Measurements from ENCODE around the gene TAS1R1. TPM values are rescaled to one million over a fixed set of nuclear protein-coding genes. Genes with fewer than 3 reads are reported as not detected.
A peak's percentile ranks its signal among the peaks of the same experiment; 100 is the strongest.

The TAS1R1 gene
- total RNA-seq, 2 experiments from 2014 or later: 0.08 TPM; not detected in 1

DNA sequence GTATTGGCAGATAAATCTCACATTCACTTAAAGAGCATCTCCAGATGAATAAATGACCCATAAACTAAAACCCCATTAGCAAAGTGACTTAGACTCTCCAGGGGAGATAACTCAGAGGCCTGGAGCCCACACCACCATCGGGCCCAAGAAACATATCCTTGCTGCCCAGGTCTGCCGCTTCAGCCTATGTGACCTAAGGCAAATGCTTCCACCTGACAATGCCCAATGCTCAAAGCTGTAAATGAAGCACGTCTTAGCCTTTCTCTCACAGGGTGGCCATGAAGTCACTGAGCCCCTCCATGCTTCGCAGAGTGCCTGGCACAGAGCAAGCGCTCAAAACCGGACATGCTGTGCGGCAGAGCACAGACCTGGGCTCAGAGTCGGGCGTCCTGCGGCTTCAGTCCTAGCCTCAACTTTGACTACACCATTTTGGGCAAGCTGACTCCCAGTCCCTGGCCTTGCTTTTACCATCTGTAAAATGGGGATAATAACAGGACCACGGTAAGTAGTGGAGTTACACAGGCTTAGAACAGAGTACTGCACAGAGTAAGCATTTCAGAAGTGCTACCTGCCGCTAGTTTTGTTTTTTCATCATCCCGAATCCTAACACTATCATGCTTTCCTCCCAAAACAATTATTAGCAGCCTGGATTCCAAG is 24.5 kb upstream of the TAS1R1 start:
- H3K9me3 Mint-ChIP-seq: no peaks in the 10 kb centered on the region
- H3K36me3 Mint-ChIP-seq (ENCODE audit: low read depth): peaks cover 51% of the 10 kb centered on the region
- DNase-seq: no peak
- no peaks in the 10 kb centered on the region for H3K27me3 Mint-ChIP-seq
- CTCF ChIA-PET: interaction anchor here (0.6 kb wide), 1 partner anchor 54 kb away, joined by 3 read pairs; no protein-coding TSS in a partner anchor
- no peak overlapping the region for H3K27ac Mint-ChIP-seq
- H3K4me3 Mint-ChIP-seq: no peak overlapping the region
- POLR2A ChIA-PET: no interaction called here
- H3K4me1 Mint-ChIP-seq: peaks cover 2% of the 10 kb centered on the region

DNA sequence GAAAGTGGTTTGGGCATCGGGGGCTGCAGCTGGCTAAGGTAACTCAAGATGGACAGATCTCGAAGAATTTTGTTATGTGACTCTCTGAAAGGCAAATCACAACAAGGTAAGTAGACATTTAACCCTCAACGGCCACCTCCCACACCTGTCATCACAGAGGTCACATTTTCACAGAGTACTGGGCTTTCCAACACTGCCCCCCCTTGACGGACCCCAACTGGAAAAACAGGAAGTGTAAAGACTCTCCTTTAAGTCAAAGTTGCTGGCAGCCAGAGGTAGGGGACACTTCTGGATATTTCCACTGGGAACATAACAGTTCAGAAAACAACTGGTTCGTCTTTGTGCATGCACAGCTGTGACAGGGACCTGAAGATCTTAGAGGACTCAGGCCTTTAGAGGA is 23.1 kb upstream of the TAS1R1 start:
- ChIA-PET CTCF (no interaction called here), POLR2A (no interaction called here)
- peaks cover 41% of the 10 kb centered on the region for H3K36me3 Mint-ChIP-seq (ENCODE audit: low read depth)
- no peak overlapping the region for H3K4me3 Mint-ChIP-seq
- no peak for DNase-seq
- no peaks in the 10 kb centered on the region for H3K27me3 Mint-ChIP-seq
- no peak overlapping the region for H3K27ac Mint-ChIP-seq
- peaks cover 2% of the 10 kb centered on the region for H3K4me1 Mint-ChIP-seq
- no peaks in the 10 kb centered on the region for H3K9me3 Mint-ChIP-seq

DNA sequence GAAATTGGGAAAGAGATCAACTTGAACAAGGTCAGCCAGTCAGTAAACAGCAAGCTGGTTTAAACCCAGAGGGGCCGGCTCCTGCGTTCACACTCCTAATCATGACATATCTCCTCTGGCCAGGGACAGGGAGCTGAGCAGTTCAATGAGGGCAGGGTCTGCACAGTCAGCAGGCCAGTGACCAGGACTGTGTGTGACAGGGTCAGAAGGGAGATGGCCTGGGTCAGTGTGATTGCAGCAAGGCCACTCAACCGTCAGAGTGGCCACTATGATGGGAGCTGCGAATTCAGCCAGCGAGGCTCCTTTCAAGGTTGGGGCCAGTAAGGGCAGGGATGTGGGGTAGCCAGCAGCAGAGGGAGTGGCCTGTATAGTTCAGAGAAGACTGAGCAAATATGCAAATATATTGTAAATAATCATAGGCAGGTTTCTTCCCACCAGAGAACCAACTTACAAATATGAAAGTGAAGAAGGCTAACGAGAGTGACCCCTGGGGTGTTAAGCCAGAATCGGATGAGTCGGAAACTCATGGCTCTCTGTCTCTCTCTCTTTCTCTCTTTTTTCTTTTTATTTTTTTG is 20.8 kb upstream of the TAS1R1 start:
- Mint-ChIP-seq H3K4me1 (peaks cover 2% of the 10 kb centered on the region), H3K4me3 (no peak overlapping the region), H3K27me3 (no peaks in the 10 kb centered on the region), H3K36me3 (ENCODE audit: low read depth) (peaks cover 41% of the 10 kb centered on the region), H3K9me3 (no peaks in the 10 kb centered on the region), H3K27ac (no peak overlapping the region)
- ChIA-PET POLR2A (interaction anchor here (1.0 kb wide), 1 partner anchor 13 kb away, joined by 3 read pairs; no protein-coding TSS in a partner anchor), CTCF (interaction anchor here (5.8 kb wide), 1 partner anchor 20 kb away, joined by 22 read pairs; the partner anchor contains the start of gene NOL9)
- no peak for DNase-seq

DNA sequence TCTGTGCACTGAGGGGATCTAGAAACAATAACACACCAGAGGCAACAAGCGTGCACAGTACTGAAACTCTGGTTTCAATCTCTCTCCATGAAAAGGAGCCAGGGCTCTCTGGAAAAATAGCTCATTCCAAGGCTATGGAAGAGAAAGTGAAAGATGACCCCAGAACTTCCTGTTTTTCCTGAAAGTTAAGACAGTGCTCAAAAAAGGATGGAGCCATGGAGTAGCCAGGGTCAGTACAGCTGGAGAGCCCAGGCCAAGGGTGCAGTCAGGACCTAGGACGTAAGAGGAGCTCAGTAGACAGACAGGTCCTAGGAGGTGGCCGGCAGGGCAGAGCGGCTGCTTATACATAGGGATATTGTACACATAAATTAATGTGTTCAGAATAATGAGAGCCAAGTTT is 19.9 kb upstream of the TAS1R1 start:
- H3K4me3 Mint-ChIP-seq: no peak overlapping the region
- peaks cover 2% of the 10 kb centered on the region for H3K4me1 Mint-ChIP-seq
- no peaks in the 10 kb centered on the region for H3K9me3 Mint-ChIP-seq
- peaks cover 41% of the 10 kb centered on the region for H3K36me3 Mint-ChIP-seq (ENCODE audit: low read depth)
- ChIA-PET POLR2A (interaction anchor here (1.3 kb wide), 1 partner anchor 52 kb away, joined by 3 read pairs; no protein-coding TSS in a partner anchor), CTCF (interaction anchor here (5.8 kb wide), 1 partner anchor 19 kb away, joined by 22 read pairs; the partner anchor contains the start of gene NOL9)
- DNase-seq: no peak
- H3K27ac Mint-ChIP-seq: peak overlapping the region; percentile 55
- H3K27me3 Mint-ChIP-seq: no peaks in the 10 kb centered on the region

DNA sequence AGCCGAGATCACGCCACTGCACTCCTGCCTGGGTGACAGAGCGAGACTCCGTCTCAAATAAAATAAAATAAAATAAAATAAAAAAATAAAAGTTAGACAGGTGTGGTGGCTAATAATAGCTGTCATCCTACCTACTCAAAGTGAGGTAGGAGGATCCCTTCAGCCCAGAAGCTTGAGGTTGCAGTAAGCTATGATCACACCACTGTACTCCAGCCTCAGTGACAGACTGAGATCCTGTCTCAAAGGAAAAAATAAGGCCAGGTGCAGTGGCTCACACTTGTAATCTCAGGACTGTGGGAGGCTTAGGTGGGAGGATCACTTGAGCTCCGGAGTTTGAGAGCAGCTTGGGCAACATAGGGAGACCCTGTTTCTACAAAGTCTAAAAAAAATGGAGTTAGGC is 18.8 kb upstream of the TAS1R1 start:
- no peak for DNase-seq
- POLR2A ChIA-PET: interaction anchor here (1.3 kb wide), 2 partner anchors 18 to 51 kb away, joined by 3 read pairs; partner anchors contain the start of gene NOL9
- H3K9me3 Mint-ChIP-seq: no peaks in the 10 kb centered on the region
- H3K4me1 Mint-ChIP-seq: peaks cover 2% of the 10 kb centered on the region
- CTCF ChIA-PET: interaction anchor here (5.8 kb wide), 1 partner anchor 18 kb away, joined by 22 read pairs; the partner anchor contains the start of gene NOL9
- H3K4me3 Mint-ChIP-seq: no peak overlapping the region
- H3K27ac Mint-ChIP-seq: no peak overlapping the region
- peaks cover 46% of the 10 kb centered on the region for H3K36me3 Mint-ChIP-seq (ENCODE audit: low read depth)
- no peaks in the 10 kb centered on the region for H3K27me3 Mint-ChIP-seq

DNA sequence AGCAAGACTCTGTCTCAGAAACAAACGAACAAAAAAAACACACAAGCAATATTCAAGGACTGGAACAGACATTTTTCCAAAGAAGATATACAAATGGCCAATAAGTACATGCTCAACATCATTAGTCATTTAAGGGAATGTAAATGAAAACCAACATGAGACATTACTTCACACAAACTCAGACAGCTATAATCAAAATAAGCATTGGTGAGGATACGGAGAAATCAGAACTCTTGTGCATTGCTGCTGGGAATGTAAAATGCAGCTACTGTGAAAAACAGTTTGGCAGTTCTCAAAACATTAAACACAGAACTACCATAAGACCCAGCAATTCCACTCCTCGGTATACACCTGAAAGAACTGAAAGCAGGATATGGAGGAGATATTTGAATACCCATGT is 16.2 kb upstream of the TAS1R1 start:
- H3K27me3 Mint-ChIP-seq: no peaks in the 10 kb centered on the region
- no peak overlapping the region for H3K4me3 Mint-ChIP-seq
- H3K36me3 Mint-ChIP-seq (ENCODE audit: low read depth): peaks cover 39% of the 10 kb centered on the region
- H3K4me1 Mint-ChIP-seq: peaks cover 2% of the 10 kb centered on the region
- no peak overlapping the region for H3K27ac Mint-ChIP-seq
- POLR2A ChIA-PET: no interaction called here
- H3K9me3 Mint-ChIP-seq: no peaks in the 10 kb centered on the region
- CTCF ChIA-PET: interaction anchor here (0.8 to 5.8 kb wide), 3 partner anchors 15 to 49 kb away, joined by 3 to 22 read pairs (median 3); partner anchors contain the start of gene NOL9
- DNase-seq: no peak

DNA sequence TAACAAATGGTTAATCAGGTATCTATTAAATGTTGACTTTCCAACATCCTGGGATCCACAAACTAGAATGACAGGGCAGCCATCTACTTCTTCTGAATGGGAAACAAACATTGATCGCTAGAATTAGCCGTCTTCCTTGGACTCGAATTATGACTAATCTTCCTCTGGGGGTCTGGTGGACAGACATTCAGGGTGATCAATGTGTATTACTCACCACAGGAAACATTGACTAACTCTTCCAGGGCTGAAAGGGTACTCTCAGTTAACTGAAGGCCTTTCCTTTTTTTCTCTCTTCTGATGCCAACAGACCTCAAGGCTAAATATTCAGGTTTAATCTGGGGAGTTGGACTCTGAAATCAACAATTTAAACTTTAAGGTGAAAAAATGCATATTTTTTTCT is 10.3 kb upstream of the TAS1R1 start:
- Mint-ChIP-seq H3K4me3 (peak overlapping the region; percentile 43), H3K36me3 (ENCODE audit: low read depth) (peaks cover 59% of the 10 kb centered on the region), H3K9me3 (no peaks in the 10 kb centered on the region), H3K27ac (peak overlapping the region; percentile 92), H3K27me3 (no peaks in the 10 kb centered on the region), H3K4me1 (peaks cover 35% of the 10 kb centered on the region)
- no peak for DNase-seq
- ChIA-PET POLR2A (interaction anchor here (0.8 to 2.5 kb wide), 5 partner anchors 10 to 85 kb away, joined by 3 to 22 read pairs (median 5); partner anchors contain the start of genes NOL9 and TAS1R1), CTCF (interaction anchor here (1.0 to 2.8 kb wide), 4 partner anchors 10 to 102 kb away, joined by 3 to 19 read pairs (median 6); partner anchors contain the start of genes NOL9 and TAS1R1)

DNA sequence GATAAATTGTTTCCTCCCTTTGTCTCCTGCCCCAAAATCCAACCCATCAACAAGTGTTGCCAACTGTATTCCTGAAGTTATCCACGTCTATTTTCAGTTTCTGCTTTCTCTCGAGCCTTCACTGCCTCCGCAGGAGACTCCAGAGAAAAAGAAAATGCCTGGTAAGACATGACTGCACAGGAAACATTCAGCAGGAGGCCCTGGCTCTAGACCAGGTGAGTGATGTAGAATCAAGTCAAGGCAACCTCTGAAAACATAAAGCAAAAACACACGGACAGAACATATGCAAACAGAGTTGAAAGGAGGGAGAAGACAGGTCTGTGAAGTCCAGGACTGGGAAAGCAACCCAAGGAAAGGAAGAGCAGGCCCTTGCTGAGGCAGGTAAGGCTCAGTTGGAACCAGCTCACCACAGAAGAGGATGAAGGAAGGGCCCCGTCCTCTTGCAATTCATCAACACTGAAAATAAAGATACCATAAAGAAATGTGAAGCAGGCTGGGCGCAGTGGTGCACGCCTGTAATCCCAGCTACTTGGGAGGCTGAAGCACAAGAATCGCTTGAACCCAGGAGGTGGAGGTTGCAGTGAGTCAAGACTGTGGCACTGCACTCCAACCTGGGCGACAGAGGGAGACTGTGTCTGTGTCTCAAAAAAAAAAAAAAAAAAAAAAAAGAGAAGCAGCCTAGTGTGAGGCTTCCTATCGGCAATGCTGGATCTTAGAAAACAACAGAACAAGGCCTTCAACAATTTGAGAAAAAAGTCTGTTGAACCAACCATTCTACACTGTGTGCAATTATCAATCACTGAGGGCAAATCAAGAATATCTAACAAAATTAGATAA is 9.6 kb upstream of the TAS1R1 start:
- POLR2A ChIA-PET: interaction anchor here (0.8 to 2.5 kb wide), 7 partner anchors 9 to 85 kb away, joined by 3 to 22 read pairs (median 4); partner anchors contain the start of genes NOL9, TAS1R1 and ZBTB48
- Mint-ChIP-seq H3K4me3 (peak overlapping the region; percentile 43), H3K36me3 (ENCODE audit: low read depth) (peaks cover 64% of the 10 kb centered on the region), H3K27ac (peak overlapping the region; percentile 92), H3K9me3 (no peaks in the 10 kb centered on the region), H3K4me1 (peaks cover 37% of the 10 kb centered on the region), H3K27me3 (no peaks in the 10 kb centered on the region)
- CTCF ChIA-PET: interaction anchor here (1.0 to 2.8 kb wide), 4 partner anchors 9 to 101 kb away, joined by 3 to 19 read pairs (median 6); partner anchors contain the start of genes NOL9 and TAS1R1
- peak; percentile 49 for DNase-seq

DNA sequence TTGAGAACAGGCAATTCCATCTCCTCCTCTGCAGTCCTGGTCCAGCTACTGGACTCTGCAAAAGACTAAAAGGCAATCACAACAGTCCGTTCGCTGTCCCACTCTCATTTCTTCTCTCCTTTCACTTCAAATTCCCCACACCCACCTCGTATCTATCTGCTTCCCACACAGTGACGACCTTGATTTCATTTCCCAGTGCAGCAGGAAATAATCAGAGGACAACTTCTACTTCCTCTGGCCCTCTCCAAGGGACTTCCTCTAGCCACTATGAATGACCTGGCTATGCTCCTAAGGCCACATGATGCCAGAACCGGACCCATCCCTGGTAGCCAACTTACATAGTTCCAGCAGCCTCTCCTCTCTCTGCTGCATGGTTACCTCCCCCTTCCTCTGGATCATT is 8.8 kb upstream of the TAS1R1 start:
- peaks cover 57% of the 10 kb centered on the region for H3K36me3 Mint-ChIP-seq (ENCODE audit: low read depth)
- CTCF ChIA-PET: interaction anchor here (0.5 to 2.8 kb wide), 3 partner anchors 8 to 150 kb away, joined by 3 to 19 read pairs (median 9); partner anchors contain the start of genes NOL9 and TAS1R1
- DNase-seq: no peak
- H3K27ac Mint-ChIP-seq: peak overlapping the region; percentile 92
- H3K9me3 Mint-ChIP-seq: no peaks in the 10 kb centered on the region
- H3K4me3 Mint-ChIP-seq: peak overlapping the region; percentile 43
- H3K27me3 Mint-ChIP-seq: no peaks in the 10 kb centered on the region
- POLR2A ChIA-PET: interaction anchor here (1.5 to 2.5 kb wide), 3 partner anchors 8 to 56 kb away, joined by 4 to 22 read pairs (median 10); partner anchors contain the start of genes NOL9 and TAS1R1
- peaks cover 37% of the 10 kb centered on the region for H3K4me1 Mint-ChIP-seq

DNA sequence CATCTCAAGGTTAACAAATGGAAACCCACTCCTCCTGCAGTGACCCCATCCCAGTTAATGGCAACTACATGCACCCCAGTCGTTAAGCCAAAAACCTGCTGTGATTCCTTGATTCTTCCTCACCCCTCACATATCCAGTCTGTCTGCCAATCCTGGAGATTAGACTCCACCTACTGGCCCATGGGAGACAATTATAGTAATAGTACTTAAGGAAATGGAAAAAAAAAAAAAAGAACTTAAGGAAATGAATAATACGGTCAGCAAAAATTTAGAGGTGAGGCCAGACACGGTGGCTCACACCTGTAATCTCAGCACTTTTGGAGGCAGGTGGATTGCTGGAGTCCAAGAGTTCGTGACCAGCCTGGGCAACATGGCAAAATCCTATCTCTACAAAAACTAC is 7.8 kb upstream of the TAS1R1 start:
- ChIA-PET POLR2A (interaction anchor here (2.2 kb wide), 1 partner anchor 57 kb away, joined by 10 read pairs; no protein-coding TSS in a partner anchor), CTCF (no interaction called here)
- no peak for DNase-seq
- Mint-ChIP-seq H3K27me3 (no peaks in the 10 kb centered on the region), H3K36me3 (ENCODE audit: low read depth) (peaks cover 50% of the 10 kb centered on the region), H3K4me1 (peaks cover 41% of the 10 kb centered on the region), H3K9me3 (no peaks in the 10 kb centered on the region), H3K27ac (peak overlapping the region; percentile 92), H3K4me3 (no peak overlapping the region)

DNA sequence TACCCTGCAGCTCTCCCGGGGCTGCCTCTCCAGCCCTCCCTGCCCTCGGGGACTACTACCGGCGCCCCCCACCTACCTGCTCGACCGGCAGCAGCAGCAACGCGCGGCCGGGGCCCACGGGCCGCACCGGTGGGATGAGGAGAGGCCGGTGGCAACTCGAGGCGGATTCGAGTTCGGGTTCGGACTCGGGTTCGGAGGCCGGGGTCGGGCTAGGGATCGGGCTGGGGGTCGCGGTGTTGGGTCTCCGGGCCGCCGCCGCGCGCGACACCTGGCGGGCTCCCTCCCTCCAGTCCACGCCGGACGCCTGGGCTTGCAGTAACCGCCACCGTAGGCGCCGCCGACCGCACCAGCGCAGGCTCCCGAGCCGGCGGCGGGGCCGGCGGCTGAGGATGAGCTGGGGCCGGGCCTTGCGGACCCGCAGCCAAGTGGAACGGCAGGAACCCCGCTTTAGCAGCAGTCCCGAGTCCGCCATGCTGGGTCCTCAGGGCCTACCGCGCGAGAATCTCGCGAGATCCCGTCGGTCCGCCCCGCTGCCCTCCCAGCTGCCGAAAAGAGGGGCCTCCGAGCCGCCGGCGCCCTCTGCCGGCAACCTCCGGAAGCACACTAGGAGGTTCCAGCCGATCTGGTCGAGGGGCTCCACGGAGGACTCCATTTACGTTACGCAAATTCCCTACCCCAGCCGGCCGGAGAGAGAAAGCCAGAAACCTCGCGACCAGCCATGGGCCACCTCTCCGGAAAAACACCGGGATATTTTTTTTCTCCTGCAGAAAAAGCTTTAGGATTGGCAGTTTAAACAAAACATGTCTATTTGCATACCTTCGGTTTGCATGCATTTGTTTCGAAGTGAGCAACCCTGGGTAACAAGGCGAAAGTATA is 838 bp upstream of the TAS1R1 start, which contains the start of gene NOL9:
TSS of gene NOL9 (minus strand) at position 483 of the 876 bp plus-strand sequence. CDS start at position 472, 11 bp downstream.
- Mint-ChIP-seq H3K36me3 (ENCODE audit: low read depth) (peaks cover 12% of the 10 kb centered on the region), H3K4me3 (peak within 1 kb of the TSS; percentile 75), H3K27ac (peak within 1 kb of the TSS; percentile 62), H3K4me1 (peaks cover 22% of the 10 kb centered on the region), H3K9me3 (no peaks in the 10 kb centered on the region), H3K27me3 (no peaks in the 10 kb centered on the region)
- peak; percentile 96 for DNase-seq
- CTCF ChIA-PET: interaction anchor here (0.6 to 3.3 kb wide), 27 partner anchors 8 to 152 kb away, joined by 3 to 30 read pairs (median 5); partner anchors contain the start of genes DNAJC11, PLEKHG5, TNFRSF25 and ZBTB48
- POLR2A ChIA-PET: interaction anchor here (0.7 to 5.0 kb wide), 18 partner anchors 9 to 79 kb away, joined by 3 to 52 read pairs (median 4); partner anchors contain the start of genes KLHL21, PLEKHG5 and ZBTB48
